Gastroesophageal sphincter (tissue), 3 donors: ENCODE results near the gene TMEM91.

Experiments
- EP300 ChIP-seq: sonication (generic); formaldehyde crosslinking; IDR thresholded peaks from one replicate; pipeline ENCODE4 v1.6.1; 2017; ENCODE audit warnings: antibody characterized with exemption, mild to moderate bottlenecking
- POLR2A ChIP-seq, 2 donors: fragments of 450-650 bp; IDR thresholded peaks; one replicate each; pipeline ENCODE4 v1.6.1; 2017; ENCODE audit warnings: antibody characterized with exemption in 2 of 2, mild to moderate bottlenecking in 2 of 2, moderate library complexity in 1 of 2
- POLR2AphosphoS5 ChIP-seq: sonication (generic); formaldehyde crosslinking; IDR thresholded peaks from one replicate; pipeline ENCODE4 v1.6.1; 2017; ENCODE audit warnings: antibody characterized with exemption
- TF ChIP-seq, protein P1 (sequence below), 4 experiments: fragments of 200-600 bp in 2 of 4; fragments of 450-650 bp in 2 of 4; sonication (generic) in 1 of 4; IDR thresholded peaks; one replicate each; pipeline ENCODE4 v1.5.1; 2017 to 2019; ENCODE audit warnings: antibody characterized with exemption in 4 of 4, mild to moderate bottlenecking in 2 of 4, moderate library complexity in 2 of 4

DNA sequence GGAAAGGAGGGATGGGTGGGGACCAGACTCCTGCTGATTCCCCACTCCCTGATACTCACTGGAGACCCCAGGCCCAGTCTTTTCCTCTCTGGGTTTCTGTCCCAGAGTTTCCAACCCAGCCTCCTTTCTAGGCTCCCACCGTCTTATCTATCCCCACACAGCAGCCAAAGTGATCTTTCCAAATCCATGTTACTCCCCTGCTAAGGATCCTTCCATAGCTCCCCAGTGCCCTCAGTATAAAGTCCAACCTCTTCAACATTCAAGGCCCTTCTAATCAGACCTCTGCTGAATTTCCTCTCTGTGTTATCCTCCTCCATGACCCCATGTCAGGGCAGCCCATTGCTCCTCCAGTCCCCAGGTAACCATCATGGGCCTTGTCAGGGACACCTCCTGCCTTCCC lies 21.3 kb upstream of the TMEM91 start:
- TF ChIP-seq EP300 (no peak), POLR2AphosphoS5 (no peak), POLR2A (IDR thresholded peaks at IDR 0.05) (no peak)
- TF ChIP-seq, protein P1, sequence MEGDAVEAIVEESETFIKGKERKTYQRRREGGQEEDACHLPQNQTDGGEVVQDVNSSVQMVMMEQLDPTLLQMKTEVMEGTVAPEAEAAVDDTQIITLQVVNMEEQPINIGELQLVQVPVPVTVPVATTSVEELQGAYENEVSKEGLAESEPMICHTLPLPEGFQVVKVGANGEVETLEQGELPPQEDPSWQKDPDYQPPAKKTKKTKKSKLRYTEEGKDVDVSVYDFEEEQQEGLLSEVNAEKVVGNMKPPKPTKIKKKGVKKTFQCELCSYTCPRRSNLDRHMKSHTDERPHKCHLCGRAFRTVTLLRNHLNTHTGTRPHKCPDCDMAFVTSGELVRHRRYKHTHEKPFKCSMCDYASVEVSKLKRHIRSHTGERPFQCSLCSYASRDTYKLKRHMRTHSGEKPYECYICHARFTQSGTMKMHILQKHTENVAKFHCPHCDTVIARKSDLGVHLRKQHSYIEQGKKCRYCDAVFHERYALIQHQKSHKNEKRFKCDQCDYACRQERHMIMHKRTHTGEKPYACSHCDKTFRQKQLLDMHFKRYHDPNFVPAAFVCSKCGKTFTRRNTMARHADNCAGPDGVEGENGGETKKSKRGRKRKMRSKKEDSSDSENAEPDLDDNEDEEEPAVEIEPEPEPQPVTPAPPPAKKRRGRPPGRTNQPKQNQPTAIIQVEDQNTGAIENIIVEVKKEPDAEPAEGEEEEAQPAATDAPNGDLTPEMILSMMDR (IDR thresholded peaks at IDR 0.05): no peak
